ENCODE measurements around the gene ATP9A.

DNA sequence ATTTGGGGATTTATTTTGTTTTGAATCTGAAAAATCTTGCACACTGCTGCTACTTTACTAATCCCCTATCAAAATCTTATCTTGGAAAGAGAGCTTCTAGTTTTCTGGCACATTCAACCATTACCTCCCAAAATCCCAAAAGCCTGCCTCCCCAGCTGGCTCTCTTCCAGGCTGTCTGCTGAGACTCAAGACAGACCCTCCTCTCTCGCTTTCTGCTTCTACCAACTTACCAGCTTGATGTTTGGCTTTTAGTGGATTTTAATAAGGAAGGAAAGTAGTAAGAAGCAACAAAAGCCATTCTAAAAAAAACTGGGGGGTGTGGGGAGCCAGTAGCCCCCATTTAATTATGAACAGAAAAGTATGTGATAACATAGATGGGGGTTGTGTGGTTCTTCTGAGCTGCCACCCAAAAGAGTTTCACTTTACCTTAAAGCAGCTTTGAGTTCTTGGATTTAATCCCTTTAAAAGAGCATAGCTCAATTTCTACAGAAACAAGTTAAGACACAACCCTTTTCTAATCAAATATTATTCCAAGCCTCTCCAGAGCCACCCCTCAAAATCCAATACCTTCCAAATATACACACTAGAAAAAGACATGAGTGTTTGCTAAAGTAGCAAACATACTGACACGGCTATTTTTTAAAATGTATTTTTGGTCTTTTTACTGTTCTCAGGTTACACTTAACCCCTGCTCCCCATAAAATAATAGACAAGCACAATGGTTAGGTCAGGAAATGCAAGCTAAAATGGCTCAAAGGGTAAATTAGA is 71.7 kb downstream of the ATP9A start:
- TF ChIP-seq EZH2 (IDR thresholded peaks at IDR 0.05; ENCODE audit: borderline replicate concordance, insufficient read depth, low read length, poor library complexity, severe bottlenecking) (no peak), POLR2AphosphoS5 (IDR thresholded peaks at IDR 0.05) (no peak), EP300 (conservative IDR thresholded peaks at IDR 0.05; ENCODE audit: poor library complexity, severe bottlenecking) (no peak), REST (IDR thresholded peaks at IDR 0.05; ENCODE audit: borderline replicate concordance) (no peak), RAD21 (conservative IDR thresholded peaks at IDR 0.05) (no peak)
- TF ChIP-seq, protein P1, sequence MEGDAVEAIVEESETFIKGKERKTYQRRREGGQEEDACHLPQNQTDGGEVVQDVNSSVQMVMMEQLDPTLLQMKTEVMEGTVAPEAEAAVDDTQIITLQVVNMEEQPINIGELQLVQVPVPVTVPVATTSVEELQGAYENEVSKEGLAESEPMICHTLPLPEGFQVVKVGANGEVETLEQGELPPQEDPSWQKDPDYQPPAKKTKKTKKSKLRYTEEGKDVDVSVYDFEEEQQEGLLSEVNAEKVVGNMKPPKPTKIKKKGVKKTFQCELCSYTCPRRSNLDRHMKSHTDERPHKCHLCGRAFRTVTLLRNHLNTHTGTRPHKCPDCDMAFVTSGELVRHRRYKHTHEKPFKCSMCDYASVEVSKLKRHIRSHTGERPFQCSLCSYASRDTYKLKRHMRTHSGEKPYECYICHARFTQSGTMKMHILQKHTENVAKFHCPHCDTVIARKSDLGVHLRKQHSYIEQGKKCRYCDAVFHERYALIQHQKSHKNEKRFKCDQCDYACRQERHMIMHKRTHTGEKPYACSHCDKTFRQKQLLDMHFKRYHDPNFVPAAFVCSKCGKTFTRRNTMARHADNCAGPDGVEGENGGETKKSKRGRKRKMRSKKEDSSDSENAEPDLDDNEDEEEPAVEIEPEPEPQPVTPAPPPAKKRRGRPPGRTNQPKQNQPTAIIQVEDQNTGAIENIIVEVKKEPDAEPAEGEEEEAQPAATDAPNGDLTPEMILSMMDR (IDR thresholded peaks at IDR 0.05; ENCODE audit: poor library complexity, severe bottlenecking), result no peak

All from neural cell (in vitro differentiated cells).